ENCODE results near the gene HFM1.
"Not testable (repeated sequence)": the region's sequence is repeated elsewhere in the genome, so short reads cannot be mapped to it uniquely, and the experiment has no call there.

The HFM1 gene, protein sequence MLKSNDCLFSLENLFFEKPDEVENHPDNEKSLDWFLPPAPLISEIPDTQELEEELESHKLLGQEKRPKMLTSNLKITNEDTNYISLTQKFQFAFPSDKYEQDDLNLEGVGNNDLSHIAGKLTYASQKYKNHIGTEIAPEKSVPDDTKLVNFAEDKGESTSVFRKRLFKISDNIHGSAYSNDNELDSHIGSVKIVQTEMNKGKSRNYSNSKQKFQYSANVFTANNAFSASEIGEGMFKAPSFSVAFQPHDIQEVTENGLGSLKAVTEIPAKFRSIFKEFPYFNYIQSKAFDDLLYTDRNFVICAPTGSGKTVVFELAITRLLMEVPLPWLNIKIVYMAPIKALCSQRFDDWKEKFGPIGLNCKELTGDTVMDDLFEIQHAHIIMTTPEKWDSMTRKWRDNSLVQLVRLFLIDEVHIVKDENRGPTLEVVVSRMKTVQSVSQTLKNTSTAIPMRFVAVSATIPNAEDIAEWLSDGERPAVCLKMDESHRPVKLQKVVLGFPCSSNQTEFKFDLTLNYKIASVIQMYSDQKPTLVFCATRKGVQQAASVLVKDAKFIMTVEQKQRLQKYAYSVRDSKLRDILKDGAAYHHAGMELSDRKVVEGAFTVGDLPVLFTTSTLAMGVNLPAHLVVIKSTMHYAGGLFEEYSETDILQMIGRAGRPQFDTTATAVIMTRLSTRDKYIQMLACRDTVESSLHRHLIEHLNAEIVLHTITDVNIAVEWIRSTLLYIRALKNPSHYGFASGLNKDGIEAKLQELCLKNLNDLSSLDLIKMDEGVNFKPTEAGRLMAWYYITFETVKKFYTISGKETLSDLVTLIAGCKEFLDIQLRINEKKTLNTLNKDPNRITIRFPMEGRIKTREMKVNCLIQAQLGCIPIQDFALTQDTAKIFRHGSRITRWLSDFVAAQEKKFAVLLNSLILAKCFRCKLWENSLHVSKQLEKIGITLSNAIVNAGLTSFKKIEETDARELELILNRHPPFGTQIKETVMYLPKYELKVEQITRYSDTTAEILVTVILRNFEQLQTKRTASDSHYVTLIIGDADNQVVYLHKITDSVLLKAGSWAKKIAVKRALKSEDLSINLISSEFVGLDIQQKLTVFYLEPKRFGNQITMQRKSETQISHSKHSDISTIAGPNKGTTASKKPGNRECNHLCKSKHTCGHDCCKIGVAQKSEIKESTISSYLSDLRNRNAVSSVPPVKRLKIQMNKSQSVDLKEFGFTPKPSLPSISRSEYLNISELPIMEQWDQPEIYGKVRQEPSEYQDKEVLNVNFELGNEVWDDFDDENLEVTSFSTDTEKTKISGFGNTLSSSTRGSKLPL (N-terminal part only)

DNA sequence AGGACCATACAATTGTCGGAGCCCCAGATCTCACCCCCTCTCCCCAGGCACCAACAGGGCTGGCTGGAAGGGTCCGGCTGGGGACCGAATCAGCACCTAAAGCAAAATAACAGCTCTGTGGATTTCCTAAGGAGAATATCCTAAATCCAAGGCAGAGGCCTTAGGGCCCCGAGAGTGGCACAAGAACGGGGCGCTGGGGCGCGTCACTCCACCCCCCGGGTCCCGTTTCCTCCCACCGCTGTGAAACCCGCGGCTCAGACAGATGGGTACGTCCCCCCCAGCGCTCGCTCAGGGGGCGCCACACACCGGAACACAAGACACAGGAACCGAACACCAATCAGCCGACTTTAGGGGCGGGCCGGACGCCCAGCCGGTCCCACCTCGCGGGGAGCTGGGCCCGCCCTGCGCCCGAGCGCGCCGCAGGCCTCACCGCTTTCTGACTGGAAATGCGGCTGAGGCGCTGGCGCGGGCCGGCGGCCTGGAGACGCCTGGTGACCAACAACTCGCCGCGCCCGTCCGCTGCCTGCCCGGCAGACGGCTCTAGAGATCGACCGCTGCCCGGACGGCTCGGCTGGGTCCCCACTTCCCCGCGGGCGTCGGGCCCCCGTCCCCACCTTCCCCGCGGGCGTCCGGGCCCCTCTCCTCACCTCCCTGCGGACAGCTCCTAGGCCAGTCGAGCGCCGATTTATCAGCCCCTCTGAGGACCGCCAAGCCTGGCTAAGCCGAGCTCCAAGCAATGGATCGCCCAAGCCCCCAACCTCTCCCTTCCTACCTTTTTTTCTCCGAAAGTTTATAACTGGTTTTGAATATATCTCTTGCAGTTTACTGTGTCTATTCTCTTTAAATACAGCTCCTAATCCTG lies at the start of gene HFM1:
Gene HFM1 (minus strand): TSS at position 687 of the 862 bp plus-strand sequence. CDS start 3,755 bp downstream, outside the sequence.
- peak; percentile 41 to 58 for DNase-seq (ENCODE audit: low read depth in 2 of 2)

DNA sequence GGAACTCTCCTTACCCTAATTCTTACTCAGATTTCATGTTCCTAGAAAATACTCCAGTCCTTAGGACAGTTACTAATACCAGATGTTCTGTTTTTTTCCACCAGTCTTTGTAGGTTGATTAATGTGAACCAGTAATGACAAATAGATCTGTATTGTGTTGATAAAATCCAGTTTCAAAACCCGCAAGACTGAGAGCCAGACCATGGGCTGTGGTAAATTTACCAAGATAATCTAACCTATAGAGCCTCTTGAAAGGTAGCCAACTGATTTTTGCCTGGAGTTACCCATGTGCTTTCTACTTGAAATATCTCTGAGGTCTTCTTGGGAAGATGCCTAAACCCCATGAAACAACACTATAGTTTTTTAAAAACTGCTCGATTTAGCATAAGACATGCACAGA lies 49.5 kb upstream of the HFM1 start:
- DNase-seq (ENCODE audit: low read depth in 2 of 2) = no peak

DNA sequence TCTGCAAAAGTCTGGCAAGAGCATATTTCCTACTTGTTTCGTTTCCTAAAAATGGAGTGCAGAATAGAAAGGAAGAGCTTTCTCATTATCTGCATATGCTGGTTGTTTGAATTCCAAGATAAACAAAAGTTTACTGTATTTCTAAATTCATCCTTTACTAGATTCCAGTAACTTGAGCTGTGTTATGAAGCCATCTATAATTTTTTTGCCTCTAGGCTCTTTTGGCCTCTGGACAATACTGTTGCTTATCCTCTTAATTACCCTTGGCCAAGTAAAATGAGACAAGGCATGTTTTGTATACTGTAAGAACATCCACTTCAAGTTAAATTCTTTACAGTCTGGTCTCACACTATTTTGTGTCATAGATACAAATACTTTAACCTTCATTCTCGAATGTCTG lies 45.6 kb upstream of the HFM1 start:
- DNase-seq (ENCODE audit: low read depth in 2 of 2) = no peak

DNA sequence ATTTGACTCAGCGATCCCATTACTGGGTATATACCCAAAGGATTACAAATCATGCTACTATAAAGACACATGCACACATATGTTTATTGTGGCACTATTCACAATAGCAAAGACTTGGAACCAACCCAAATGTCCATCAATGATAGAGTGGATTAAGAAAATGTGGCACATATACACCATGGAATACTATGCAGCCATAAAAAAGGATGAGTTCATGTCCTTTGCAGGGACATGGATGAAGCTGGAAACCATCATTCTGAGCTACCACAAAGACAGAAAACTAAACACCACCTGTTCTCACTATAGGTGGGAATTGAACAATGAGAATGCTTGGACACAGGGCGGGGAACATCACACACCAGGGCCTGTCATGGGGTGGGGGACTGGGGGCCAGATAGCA lies 43.1 kb upstream of the HFM1 start:
- DNase-seq (ENCODE audit: low read depth in 2 of 2) = not testable (repeated sequence)

DNA sequence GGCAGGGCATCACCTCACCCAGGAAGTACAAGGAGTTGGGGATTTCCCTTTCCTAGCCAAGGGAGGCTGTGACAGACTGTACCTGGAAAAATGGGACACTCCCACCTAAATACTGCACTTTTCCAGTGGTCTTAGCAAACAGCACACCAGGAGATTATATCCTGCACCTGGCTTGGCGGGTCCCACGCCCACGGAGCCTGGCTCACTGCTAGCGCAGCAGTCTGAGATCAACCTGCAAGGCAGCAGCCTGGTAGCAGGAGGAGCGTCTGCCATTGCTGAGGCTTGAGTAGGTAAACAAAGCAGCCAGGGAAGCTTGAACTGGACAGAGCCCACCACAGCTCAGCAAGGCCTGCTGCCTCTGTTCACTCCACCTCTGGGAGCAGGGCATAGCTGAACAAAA lies 37.3 kb upstream of the HFM1 start:
- not testable (repeated sequence) for DNase-seq (ENCODE audit: low read depth in 2 of 2)

DNA sequence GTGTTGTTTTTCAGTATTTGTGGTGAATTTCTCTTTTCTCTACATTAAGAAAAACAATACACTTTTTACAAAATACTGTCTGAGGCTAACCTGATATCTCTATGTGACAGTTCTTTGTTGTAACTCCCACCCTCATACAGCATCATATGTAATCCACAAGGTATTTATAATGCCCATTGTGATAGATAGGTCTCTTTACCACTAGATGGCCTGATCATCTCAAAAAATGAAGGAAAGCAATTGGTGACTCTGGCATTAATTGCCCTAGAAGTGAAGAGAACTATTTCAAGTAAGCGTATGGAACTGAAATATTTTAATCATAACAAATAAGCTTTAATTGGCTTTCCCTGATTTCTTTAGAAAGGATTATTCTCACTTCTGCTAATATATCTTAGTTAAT lies 36.2 kb upstream of the HFM1 start:
- no peak for DNase-seq (ENCODE audit: low read depth in 2 of 2)

DNA sequence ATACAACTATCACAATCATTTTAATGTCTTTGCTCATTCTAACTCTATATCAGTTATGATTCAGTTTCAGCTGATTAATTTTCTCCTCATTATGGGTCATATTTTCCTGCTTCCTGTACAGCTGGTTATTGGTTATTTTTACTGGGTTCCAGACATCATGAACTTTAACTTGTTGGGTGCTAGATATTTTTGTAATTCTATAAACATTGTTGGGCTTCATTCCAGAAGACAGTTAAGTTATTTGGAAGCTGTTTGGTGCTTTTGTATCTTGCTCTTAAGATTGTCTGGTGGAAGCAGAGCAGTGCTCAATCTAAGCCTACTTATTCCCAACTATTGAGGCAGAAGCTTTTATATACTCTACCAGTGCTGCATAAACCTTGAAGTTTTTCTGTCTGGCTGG lies 34.4 kb upstream of the HFM1 start:
- DNase-seq (ENCODE audit: low read depth in 2 of 2) = no peak

DNA sequence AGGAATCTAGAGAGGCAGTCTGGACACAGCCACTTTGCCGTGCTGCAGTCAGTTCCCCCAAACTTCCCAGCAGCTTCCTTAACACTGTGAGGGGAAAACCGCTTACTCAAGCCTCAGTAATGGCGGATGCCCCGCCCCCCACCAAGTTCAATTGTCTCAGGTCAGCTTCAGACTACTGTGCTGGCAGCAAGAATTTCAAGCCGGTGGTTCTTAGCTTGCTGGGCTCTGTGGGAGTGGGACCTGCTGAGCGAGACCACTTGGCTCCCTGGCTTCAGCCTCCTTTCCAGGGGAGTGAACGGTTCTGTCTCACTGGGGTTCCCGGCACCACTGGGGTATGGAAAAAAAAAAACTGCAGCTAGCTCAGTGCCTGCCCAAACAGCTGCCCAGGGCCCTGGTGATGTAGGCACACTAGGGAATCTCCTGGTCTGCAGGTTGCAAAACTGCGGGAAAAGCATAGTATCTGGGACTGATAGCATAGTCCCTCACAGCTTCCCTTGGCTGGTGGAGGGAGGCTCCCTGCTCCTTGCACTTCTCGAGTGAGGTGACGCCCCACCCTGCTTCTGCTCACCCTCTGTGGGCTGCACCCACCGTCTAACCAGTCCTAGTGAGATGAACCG lies 23.7 kb upstream of the HFM1 start:
- DNase-seq (ENCODE audit: low read depth in 2 of 2) = no peak

DNA sequence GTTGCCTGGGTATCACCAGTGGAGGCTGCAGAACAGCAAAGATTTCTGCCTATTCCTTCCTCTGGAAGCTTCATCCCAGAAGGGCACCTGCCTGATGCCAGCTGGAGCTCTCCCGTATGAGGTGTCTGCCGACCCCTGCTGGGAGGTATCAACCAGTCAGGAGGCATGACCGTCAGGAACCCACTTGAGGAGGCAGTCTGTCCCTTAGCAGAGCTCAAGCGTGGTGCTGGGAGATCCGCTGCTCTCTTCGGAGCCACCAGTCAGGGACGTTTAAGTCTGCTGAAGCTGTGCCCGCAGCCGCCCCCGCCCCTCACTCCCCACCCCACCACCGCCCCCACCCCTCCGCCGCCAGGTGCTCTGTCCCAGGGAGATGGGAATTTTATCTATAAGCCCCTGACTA lies 23.1 kb upstream of the HFM1 start:
- no peak for DNase-seq (ENCODE audit: low read depth in 2 of 2)

DNA sequence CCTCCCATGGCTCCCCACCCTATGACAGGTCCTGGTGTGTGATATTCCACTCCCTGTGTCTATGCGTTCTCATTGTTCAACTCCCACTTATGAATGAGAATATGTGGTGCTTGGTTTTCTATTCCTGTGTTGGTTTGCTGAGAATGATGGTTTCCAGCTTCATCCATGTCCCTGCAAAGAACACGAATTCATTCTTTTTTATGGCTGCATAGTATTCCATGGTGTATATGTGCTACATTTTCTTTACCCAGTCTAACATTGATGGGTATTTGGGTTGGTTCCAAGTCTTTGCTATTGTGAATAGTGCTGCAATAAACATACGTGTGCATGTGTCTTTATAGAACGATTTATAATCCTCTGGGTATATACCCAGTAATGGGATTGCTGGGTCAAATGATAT lies 17.9 kb upstream of the HFM1 start:
- not testable (repeated sequence) for DNase-seq (ENCODE audit: low read depth in 2 of 2)

DNA sequence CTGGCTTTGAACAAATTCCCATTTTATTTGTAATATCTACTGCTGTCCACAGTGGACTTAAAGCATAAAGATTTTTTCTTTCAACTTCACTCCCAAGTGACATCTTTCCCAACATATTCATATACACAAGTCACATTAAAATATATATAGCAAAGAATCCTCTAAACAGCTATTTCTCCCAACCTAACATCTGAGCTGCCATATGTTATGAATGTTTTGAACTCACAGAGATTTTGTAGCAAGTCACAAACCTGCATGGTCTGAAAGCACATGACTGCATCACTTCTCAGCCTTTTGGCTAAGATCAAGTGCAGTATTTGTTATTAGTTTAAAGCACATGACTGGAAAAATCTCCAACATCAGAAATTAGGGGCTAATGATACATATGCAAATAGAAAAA lies 7.7 kb upstream of the HFM1 start:
- no peak for DNase-seq (ENCODE audit: low read depth in 2 of 2)

DNA sequence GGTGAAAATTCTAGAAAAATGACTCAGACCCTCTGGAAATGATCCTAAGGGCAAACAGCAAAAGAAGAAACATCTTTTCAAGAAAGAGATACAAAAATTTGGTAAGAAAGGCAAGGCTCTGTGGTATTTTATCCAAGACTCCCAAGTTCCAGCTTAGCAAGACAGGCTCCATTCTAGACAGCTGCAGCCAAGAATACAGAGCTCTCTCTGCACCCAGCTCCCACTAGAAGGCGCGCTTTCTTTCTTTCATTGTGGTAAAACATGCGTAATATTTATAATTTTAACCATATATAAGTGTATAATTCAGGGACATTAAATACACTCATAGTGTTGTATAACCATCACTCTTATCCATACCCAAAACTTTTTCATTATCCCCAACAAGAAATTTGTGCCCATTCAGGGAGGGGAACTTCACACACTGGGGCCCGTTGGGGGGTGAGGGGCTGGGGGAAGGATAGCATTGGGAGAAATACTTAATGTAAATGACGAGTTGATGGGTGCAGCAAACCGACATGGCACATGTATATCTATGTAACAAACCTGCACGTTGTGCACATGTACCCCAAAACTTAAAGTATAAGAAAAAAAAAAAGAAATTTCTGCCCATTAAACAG lies 2.2 kb upstream of the HFM1 start:
- no peak for DNase-seq (ENCODE audit: low read depth in 2 of 2)

DNA sequence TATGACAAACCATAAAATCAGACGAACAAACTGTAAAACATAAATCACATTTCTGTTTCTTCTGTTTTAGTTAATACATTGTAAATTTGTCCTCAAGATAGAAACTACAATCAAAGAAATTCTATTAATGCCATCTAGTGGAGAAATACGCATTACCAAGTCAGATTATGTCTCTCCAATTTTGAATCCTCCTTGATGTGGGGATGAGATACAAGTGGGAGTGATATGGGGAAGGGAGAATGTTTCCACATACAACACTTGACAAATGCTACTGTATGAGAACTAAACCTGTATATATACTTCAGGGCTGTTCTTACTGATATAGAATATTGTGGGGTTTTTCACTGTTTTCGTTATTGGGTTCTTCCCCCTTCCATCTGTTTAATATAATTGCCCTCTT lies 2.6 kb downstream of the HFM1 start:
- DNase-seq (ENCODE audit: low read depth in 2 of 2) = no peak

DNA sequence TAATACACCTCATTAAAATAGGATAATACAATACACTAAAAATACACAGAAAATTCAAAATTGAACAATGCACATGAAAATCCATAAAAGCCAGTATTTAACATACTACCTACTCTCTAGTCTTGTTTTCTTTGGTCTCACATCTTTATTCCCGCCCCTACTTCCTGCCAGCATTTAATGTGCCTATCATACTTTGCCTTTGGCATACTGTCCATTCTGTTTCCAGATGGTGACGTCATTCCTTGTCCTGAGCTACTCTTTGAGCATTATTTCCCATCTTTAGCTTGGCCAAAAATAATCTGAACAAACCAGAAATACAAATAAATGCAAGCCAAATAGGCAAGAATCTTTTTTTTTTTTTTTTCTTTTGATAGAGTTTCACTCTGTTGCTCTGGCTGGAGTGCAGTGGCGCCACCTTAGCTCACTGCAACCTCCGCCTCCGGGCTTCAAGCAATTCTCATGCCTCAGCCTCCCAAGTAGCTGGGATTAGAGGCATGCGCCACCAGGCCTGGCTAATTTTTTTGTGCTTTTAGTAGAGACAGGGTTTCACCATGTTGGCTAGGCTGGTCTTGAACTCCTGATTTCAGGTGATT lies 4.4 kb downstream of the HFM1 start:
- DNase-seq (ENCODE audit: low read depth in 2 of 2) = no peak

DNA sequence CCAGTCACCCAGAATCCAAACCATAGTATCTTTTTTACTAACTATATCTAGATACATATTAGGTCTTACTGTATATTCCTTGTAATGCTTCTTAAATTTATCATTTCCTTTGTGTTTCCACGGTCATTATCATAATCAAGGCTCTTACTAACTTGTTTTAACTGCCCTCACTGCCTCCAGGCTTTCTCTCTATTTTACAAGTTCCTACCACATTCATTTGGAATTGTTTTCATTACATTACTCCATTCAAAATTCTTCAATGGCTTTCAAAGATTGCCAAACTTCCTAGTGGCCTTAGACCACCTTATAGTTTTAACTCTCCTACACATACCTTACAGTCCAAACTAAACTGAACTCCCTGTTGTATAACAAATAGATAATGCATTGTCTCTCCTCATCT lies 6.3 kb downstream of the HFM1 start:
- no peak for DNase-seq (ENCODE audit: low read depth in 2 of 2)

DNA sequence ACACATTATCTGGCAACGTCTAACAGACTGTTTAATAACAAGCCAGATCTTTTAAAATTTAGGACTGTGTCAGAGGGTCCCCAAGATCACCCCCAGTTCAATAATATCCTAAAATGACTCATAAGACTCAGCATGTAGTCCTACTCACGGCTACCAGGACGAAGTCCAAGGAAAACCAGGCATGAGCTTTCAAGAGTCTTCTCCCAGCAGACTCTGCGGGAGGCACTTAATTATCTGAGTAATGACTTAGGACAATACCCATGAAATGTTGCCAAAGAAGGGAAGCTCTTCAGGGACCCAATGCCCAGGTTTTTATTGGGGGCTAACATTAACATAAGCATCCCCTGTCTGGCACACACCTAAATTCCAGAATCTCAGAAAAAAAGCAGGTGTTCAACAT lies 7.0 kb downstream of the HFM1 start:
- DNase-seq (ENCODE audit: low read depth in 2 of 2) = no peak

DNA sequence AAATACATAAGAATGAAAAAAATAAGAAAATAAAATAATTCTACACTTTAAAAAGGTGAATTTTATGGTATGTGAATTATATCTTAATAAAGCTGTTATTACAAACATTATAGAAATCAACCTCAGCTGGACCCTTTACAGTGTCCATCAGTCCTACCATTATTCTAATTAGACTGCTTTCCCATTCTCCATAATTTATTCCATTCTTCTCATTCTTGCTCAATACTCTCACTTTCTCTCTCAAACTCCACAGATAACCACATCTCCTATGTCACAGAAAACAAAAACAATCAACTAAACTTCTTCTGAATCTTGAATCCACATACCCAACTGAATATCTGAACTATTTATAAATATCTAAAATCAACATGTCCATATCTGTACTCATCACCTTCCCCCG lies 11.6 kb downstream of the HFM1 start:
- no peak for DNase-seq (ENCODE audit: low read depth in 2 of 2)

DNA sequence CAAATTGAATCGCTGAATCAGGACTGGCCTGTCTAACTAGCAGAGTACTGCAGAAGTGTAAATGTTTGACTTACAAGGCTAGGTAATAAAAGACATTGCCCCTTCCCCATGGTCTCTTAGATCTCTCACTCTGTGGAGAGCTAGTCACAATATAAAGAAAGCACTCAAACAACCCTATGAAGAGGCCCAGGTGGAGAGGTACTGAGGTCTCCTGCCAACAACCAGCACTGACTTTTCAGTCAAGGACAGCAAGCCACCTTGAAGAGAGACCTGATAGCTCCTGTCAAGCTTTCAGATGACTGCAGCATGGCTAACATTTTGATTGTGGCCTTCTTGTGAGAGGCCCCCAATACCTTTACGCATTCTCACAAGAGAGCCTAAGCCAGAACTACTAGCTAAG lies 18.5 kb downstream of the HFM1 start:
- DNase-seq (ENCODE audit: low read depth in 2 of 2) = no peak

DNA sequence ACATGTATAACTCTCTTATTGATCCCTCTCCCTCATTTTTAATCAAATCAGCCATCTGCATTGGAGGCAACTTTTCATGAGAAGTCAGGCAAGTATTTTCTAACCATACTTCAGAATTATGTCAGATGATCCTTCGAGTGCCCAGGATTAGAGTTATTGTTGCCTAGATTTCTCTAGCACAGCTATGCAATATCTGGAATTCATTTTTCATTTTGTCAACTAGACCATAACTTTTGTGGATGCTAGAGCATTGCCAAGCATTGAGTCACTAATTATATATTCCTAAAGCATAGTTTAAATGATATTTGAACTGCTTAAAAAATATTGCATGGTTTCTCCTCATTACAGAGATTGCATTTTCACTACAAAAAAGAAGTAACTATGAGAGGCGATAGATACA lies 21.2 kb downstream of the HFM1 start:
- no peak for DNase-seq (ENCODE audit: low read depth in 2 of 2)

DNA sequence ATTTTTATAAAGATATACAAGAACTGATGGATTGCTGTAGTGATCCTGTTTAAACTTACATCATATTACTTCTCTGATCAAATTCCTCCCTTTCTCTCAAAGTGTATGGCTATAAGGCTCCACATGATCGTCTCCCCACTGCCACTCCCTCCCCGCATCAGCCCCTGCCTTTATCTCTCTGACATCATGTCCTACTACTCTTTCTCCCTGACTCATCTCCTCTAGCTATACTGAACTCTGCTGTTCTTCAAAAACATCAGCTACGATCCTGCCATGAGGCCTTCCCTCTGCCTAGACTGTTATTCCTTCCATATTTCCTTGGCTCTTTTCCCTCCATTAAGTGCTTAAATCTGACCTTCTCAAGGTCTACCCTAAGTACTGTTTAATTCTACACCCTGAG lies 22.8 kb downstream of the HFM1 start:
- DNase-seq (ENCODE audit: low read depth in 2 of 2) = no peak
